NCI-H2107 treated with DMSO at 0.1 percent for 48 hours (cell line): Measurements from ENCODE around the gene LRP2BP.
"Not testable (repeated sequence)": the region's sequence is repeated elsewhere in the genome, so short reads cannot be mapped to it uniquely, and the experiment has no call there.

Experiments
- DNase-seq: peaks from one replicate; lab custom pipeline; 2025; ENCODE audit not compliant: unreplicated experiment; lab: John Stamatoyannopoulos, UW

Gene LRP2BP

DNA sequence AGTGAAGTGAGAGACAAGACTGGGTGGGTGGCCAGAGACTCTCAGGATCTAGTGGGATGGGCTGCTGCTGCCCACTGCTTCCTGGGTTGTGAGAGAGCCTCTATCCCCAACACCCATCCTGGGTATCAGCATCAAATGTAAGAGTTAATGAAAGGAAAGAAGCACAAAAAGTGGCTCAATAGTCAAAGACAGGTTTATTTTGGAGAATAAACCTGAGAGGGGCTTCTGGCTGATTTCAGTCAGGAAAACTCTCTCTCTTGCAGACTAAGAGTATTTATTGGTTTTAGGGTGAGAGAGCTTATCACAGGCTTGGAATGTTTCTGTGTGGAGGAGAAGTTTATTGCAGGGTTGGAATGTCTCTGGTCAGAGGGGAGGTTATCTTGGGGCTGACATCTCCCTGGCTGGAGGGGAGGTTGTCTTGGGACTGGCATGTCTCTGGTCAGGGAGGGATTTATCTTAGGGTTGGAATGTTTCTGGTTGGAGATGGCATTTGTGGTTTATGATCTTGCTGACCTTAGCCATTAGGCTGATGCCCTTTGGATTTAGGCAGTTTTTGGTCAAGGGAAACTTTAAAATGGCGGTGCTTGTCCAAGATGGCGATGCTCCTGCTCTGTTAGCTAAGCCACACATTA is 65.7 kb downstream of the LRP2BP start:
- DNase-seq = not testable (repeated sequence)

- no peak for DNase-seq
Observed at GRCh38 chr4:185328586-185328985, 67.1 kb downstream of the LRP2BP start.

- not testable (repeated sequence) for DNase-seq
Observed at GRCh38 chr4:185325721-185326120, 70.0 kb downstream of the LRP2BP start.

GRCh38 chr4:185324361-185324760 is 71.4 kb downstream of the LRP2BP start:
- DNase-seq = not testable (repeated sequence)

DNA sequence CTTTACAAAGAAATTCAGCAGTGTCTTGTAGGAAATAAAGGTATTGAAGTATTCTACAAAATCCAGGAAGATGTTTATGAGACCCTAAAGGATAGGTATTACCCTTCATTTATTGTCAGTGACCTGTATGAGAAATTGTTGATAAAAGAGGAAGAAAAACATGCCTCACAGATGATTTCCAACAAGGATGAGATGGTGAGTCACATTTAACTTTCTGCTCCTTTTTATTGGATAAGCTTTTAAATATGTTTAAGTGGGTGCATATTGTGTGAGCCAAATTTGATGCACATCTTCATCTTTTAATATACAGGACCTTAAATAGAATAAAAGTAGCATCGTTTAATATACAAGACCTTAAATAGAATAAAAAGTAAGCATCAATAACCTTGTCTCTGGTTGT is 72.1 kb downstream of the LRP2BP start:
- no peak for DNase-seq

DNA sequence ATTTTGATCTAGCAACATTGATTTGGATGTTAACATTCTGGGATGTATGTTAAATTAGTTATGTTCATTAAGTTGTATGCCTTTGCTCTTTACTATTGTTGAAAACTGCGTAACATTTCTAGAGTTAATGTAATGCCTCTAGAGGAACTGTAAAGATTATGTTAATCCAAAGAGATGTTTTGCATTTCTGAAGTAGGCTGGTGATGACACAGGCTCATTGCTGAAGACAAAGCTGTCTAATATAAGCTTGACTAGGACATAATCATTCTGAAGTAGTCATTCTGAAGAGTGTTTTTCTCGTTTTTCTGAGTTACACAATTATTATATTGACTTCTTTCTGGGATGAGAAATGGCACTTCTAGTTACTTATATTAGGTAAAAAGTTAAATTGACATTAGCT is 72.9 kb downstream of the LRP2BP start:
- DNase-seq = no peak

GRCh38 chr4:185318679-185319078 is 77.0 kb downstream of the LRP2BP start:
- no peak for DNase-seq

- DNase-seq = no peak
Observed at GRCh38 chr4:185317880-185318279, 77.8 kb downstream of the LRP2BP start.

- not testable (repeated sequence) for DNase-seq
Observed at GRCh38 chr4:185317462-185317861, 78.3 kb downstream of the LRP2BP start.
